ENCODE data around the gene CAPN10. TPM values are rescaled to one million over a fixed set of nuclear protein-coding genes. Genes with fewer than 3 reads are reported as not detected.
"Not testable (repeated sequence)": the region's sequence is repeated elsewhere in the genome, so short reads cannot be mapped to it uniquely, and the experiment has no call there.

The CAPN10 gene
- total RNA-seq, 1 donor from 2014 or later, result 67.1 TPM

- Mint-ChIP-seq H3K27me3 (ENCODE audit: unreplicated experiment) (peaks cover 10% of the 10 kb centered on the region), H3K4me3 (ENCODE audit: unreplicated experiment) (peak within 1 kb of the TSS; percentile 90), H3K36me3 (ENCODE audit: unreplicated experiment) (peaks cover 9% of the 10 kb centered on the region), H3K9me3 (ENCODE audit: unreplicated experiment) (peaks cover 14% of the 10 kb centered on the region), H3K4me1 (ENCODE audit: low read depth, unreplicated experiment) (peaks cover 7% of the 10 kb centered on the region), H3K27ac (ENCODE audit: unreplicated experiment) (peak within 1 kb of the TSS; percentile 77)
- no peak for TF ChIP-seq CTCF (IDR thresholded peaks at IDR 0.05; ENCODE audit: partially characterized antibody, unreplicated experiment)
- peak; percentile 90 for DNase-seq
Observed at GRCh38 chr2:240560084-240560479, 26.5 kb upstream of the CAPN10 start, which contains the start of gene DUSP28. Gene DUSP28 (plus strand): TSS chr2:240560357. CDS start chr2:240560685, 328 bp downstream.

GRCh38 chr2:240560480-240561324, 25.8 kb upstream of the CAPN10 start:
- Mint-ChIP-seq H3K4me3 (ENCODE audit: unreplicated experiment) (peak overlapping the region; percentile 82), H3K36me3 (ENCODE audit: unreplicated experiment) (peaks cover 9% of the 10 kb centered on the region), H3K4me1 (ENCODE audit: low read depth, unreplicated experiment) (peaks cover 7% of the 10 kb centered on the region), H3K9me3 (ENCODE audit: unreplicated experiment) (peaks cover 14% of the 10 kb centered on the region), H3K27me3 (ENCODE audit: unreplicated experiment) (peaks cover 10% of the 10 kb centered on the region), H3K27ac (ENCODE audit: unreplicated experiment) (peak overlapping the region; percentile 77)
- DNase-seq, result peak; percentile 100
- TF ChIP-seq CTCF (IDR thresholded peaks at IDR 0.05; ENCODE audit: partially characterized antibody, unreplicated experiment), result no peak

GRCh38 chr2:240561325-240561971, 25.1 kb upstream of the CAPN10 start:
- peaks cover 7% of the 10 kb centered on the region for H3K4me1 Mint-ChIP-seq (ENCODE audit: low read depth, unreplicated experiment)
- peaks cover 14% of the 10 kb centered on the region for H3K9me3 Mint-ChIP-seq (ENCODE audit: unreplicated experiment)
- TF ChIP-seq CTCF (IDR thresholded peaks at IDR 0.05; ENCODE audit: partially characterized antibody, unreplicated experiment), result no peak
- DNase-seq, result no peak
- peaks cover 9% of the 10 kb centered on the region for H3K36me3 Mint-ChIP-seq (ENCODE audit: unreplicated experiment)
- peaks cover 10% of the 10 kb centered on the region for H3K27me3 Mint-ChIP-seq (ENCODE audit: unreplicated experiment)
- H3K4me3 Mint-ChIP-seq (ENCODE audit: unreplicated experiment), result peak overlapping the region; percentile 82
- H3K27ac Mint-ChIP-seq (ENCODE audit: unreplicated experiment), result peak overlapping the region; percentile 77

GRCh38 chr2:240563231-240563630, 23.3 kb upstream of the CAPN10 start:
- H3K4me3 Mint-ChIP-seq (ENCODE audit: unreplicated experiment); H3K4me1 Mint-ChIP-seq (ENCODE audit: low read depth, unreplicated experiment); H3K27ac Mint-ChIP-seq (ENCODE audit: unreplicated experiment); H3K36me3 Mint-ChIP-seq (ENCODE audit: unreplicated experiment); DNase-seq: not testable (repeated sequence)
- H3K27me3 Mint-ChIP-seq (ENCODE audit: unreplicated experiment), result peaks cover 13% of the 10 kb centered on the region
- peaks cover 14% of the 10 kb centered on the region for H3K9me3 Mint-ChIP-seq (ENCODE audit: unreplicated experiment)

GRCh38 chr2:240563951-240564560, 22.5 kb upstream of the CAPN10 start:
- peaks cover 12% of the 10 kb centered on the region for H3K9me3 Mint-ChIP-seq (ENCODE audit: unreplicated experiment)

More at GRCh38 chr2:240563951-240564560, 22.5 kb upstream of the CAPN10 start:
- peaks cover 4% of the 10 kb centered on the region for H3K36me3 Mint-ChIP-seq (ENCODE audit: unreplicated experiment)
- no peak for TF ChIP-seq CTCF (IDR thresholded peaks at IDR 0.05; ENCODE audit: partially characterized antibody, unreplicated experiment)
- no peak for DNase-seq
- H3K4me1 Mint-ChIP-seq (ENCODE audit: low read depth, unreplicated experiment), result peaks cover 7% of the 10 kb centered on the region
- H3K4me3 Mint-ChIP-seq (ENCODE audit: unreplicated experiment), result no peak overlapping the region
- no peak overlapping the region for H3K27ac Mint-ChIP-seq (ENCODE audit: unreplicated experiment)
- peaks cover 13% of the 10 kb centered on the region for H3K27me3 Mint-ChIP-seq (ENCODE audit: unreplicated experiment)

Measured in glutamatergic neuron (in vitro differentiated cells).